HPDE6-E6E7 (cell line): ENCODE measurements around the gene PDE11A.
"Not testable (repeated sequence)": the region's sequence is repeated elsewhere in the genome, so short reads cannot be mapped to it uniquely, and the experiment has no call there.

Experiments used
- DNase-seq: peaks from one replicate; pipeline ENCODE4 v3.0.0; 2011; ENCODE audit warnings: missing footprints; ENCODE audit errors: extremely low spot score

The PDE11A gene

GRCh38 chr2:178074123-178075005 is 1.8 kb upstream of the PDE11A start:
- peak; percentile 12 for DNase-seq

- no peak for DNase-seq
These were observed 586 bp downstream of the PDE11A start for GRCh38 chr2:178072000-178072382.

GRCh38 chr2:178070824-178071223 is 1.8 kb downstream of the PDE11A start:
- DNase-seq, result no peak

GRCh38 chr2:178069551-178069950 is 3.0 kb downstream of the PDE11A start:
- no peak for DNase-seq

- no peak for DNase-seq
These were observed 3.6 kb downstream of the PDE11A start for GRCh38 chr2:178068823-178069454.

GRCh38 chr2:178066890-178067669 is 5.5 kb downstream of the PDE11A start:
- no peak for DNase-seq

GRCh38 chr2:178066324-178066723 is 6.3 kb downstream of the PDE11A start:
- DNase-seq, result no peak

GRCh38 chr2:178059681-178060080 is 12.9 kb downstream of the PDE11A start:
- DNase-seq, result no peak

- no peak for DNase-seq
These were observed 13.5 kb downstream of the PDE11A start for GRCh38 chr2:178059111-178059510.

GRCh38 chr2:178057179-178057680 is 15.3 kb downstream of the PDE11A start:
- no peak for DNase-seq

- DNase-seq, result no peak
These were observed 16.2 kb downstream of the PDE11A start for GRCh38 chr2:178056345-178056744.

- DNase-seq, result not testable (repeated sequence)
These were observed 21.3 kb downstream of the PDE11A start for GRCh38 chr2:178051257-178051656.

- no peak for DNase-seq
These were observed 25.2 kb downstream of the PDE11A start for GRCh38 chr2:178047391-178047790.

GRCh38 chr2:178044836-178045235 is 27.7 kb downstream of the PDE11A start:
- DNase-seq, result no peak

- DNase-seq, result no peak
These were observed 29.3 kb downstream of the PDE11A start for GRCh38 chr2:178043266-178043665.

- DNase-seq, result not testable (repeated sequence)
These were observed 39.0 kb downstream of the PDE11A start for GRCh38 chr2:178033583-178033982.

GRCh38 chr2:178029342-178029741 is 43.2 kb downstream of the PDE11A start:
- DNase-seq, result no peak

GRCh38 chr2:178025551-178026185 is 46.9 kb downstream of the PDE11A start:
- DNase-seq, result no peak

- DNase-seq, result no peak
These were observed 54.4 kb downstream of the PDE11A start for GRCh38 chr2:178018141-178018540.

GRCh38 chr2:178016612-178017011 is 56.0 kb downstream of the PDE11A start:
- DNase-seq, result no peak

GRCh38 chr2:178012639-178013038 is 59.9 kb downstream of the PDE11A start:
- no peak for DNase-seq

- DNase-seq, result no peak
These were observed 62.8 kb downstream of the PDE11A start for GRCh38 chr2:178009813-178010212.
